NCI-H1694 (cell line): ENCODE measurements around the gene NFASC.

Experiments used
- DNase-seq: peaks from one replicate; lab custom pipeline; 2025; lab: John Stamatoyannopoulos, UW

NFASC gene

GRCh38 chr1:204928671-204929486, 58.2 kb downstream of the NFASC start:
- DNase-seq, result peak; percentile 77

GRCh38 chr1:204929487-204930154, 59.0 kb downstream of the NFASC start:
- no peak for DNase-seq

GRCh38 chr1:204930155-204930523, 59.5 kb downstream of the NFASC start:
- DNase-seq, result no peak

GRCh38 chr1:204931313-204931712, 60.7 kb downstream of the NFASC start:
- no peak for DNase-seq

- no peak for DNase-seq
Observed at GRCh38 chr1:204931768-204932572, 61.3 kb downstream of the NFASC start.

- DNase-seq, result no peak
Observed at GRCh38 chr1:204932573-204932909, 61.9 kb downstream of the NFASC start.

- no peak for DNase-seq
Observed at GRCh38 chr1:204935155-204935554, 64.5 kb downstream of the NFASC start.

GRCh38 chr1:204936765-204937164, 66.1 kb downstream of the NFASC start:
- DNase-seq, result no peak

GRCh38 chr1:204937901-204938300, 67.2 kb downstream of the NFASC start:
- no peak for DNase-seq

- no peak for DNase-seq
Observed at GRCh38 chr1:204940591-204940990, 69.9 kb downstream of the NFASC start.

- peak; percentile 87 for DNase-seq
Observed at GRCh38 chr1:204941421-204942338, 71.0 kb downstream of the NFASC start.

- DNase-seq, result no peak
Observed at GRCh38 chr1:204943495-204943894, 72.8 kb downstream of the NFASC start.

GRCh38 chr1:204944662-204945061, 74.0 kb downstream of the NFASC start:
- DNase-seq, result no peak

GRCh38 chr1:204945565-204945977, 74.9 kb downstream of the NFASC start:
- no peak for DNase-seq

- no peak for DNase-seq
Observed at GRCh38 chr1:204946640-204947039, 76.0 kb downstream of the NFASC start.

- DNase-seq, result no peak
Observed at GRCh38 chr1:204947338-204947737, 76.7 kb downstream of the NFASC start.

GRCh38 chr1:204947747-204948146, 77.1 kb downstream of the NFASC start:
- no peak for DNase-seq

- DNase-seq, result no peak
Observed at GRCh38 chr1:204950353-204951001, 79.8 kb downstream of the NFASC start.

GRCh38 chr1:204958317-204959307, 88.0 kb downstream of the NFASC start:
- no peak for DNase-seq

- no peak for DNase-seq
Observed at GRCh38 chr1:204959374-204959773, 88.7 kb downstream of the NFASC start.
